Endothelial cell of umbilical vein (primary cell): ENCODE data around the gene KRT78. TPM values are rescaled to one million over a fixed set of nuclear protein-coding genes. Genes with fewer than 3 reads are reported as not detected.

Source experiments
- BruUV-seq: library from RNA; stranded (reverse); fragments of 400-500 nt; replicated peaks from 2 replicates; lab custom pipeline; 2021; lab: Mats Ljungman, UMichigan
- CTCF ChIA-PET: fragments of 300-600, 350-600 bp; sonication (Branson Sonifier 250); formaldehyde crosslinking; loops from one replicate; lab custom pipeline; 2021; ENCODE audit warnings: antibody characterized with exemption, inconsistent platforms; lab: Charles Lee
- POLR2A ChIA-PET: fragments of 300-600, 350-600 bp; sonication (Branson Sonifier 250); formaldehyde crosslinking; loops from one replicate; lab custom pipeline; 2021; ENCODE audit warnings: antibody characterized with exemption, inconsistent platforms; lab: Charles Lee
- DNase-seq: peaks from one replicate; pipeline ENCODE4 v3.0.0-alpha.2; 2011; ENCODE audit warnings: low read depth, low spot score
- FAIRE-seq: peaks from 2 replicates; lab custom pipeline; 2011; peaks lifted over from hg19 to GRCh38; lab: Jason Lieb, UNC
- H2AFZ ChIP-seq: 2 replicates; pipeline ENCODE4 v1.6.0; 2012; ENCODE audit warnings: low read depth, low read length, control low read depth, inconsistent platforms
- H3K27ac ChIP-seq: 2 replicates; pipeline ENCODE4 v1.5.1; 2011; ENCODE audit warnings: low read depth, mild to moderate bottlenecking, control low read depth, low read length, moderate library complexity; ENCODE audit not compliant: insufficient read depth
- H3K27me3 ChIP-seq, 2 experiments: 2 replicates each; pipeline versions ENCODE4 v1.6.0 to v1.6.1; 2011; ENCODE audit warnings: low read length in 2 of 2, mixed read lengths in 1 of 2; ENCODE audit not compliant: control insufficient read depth in 2 of 2, insufficient read depth in 2 of 2
- H3K36me3 ChIP-seq, 2 experiments: 2 replicates in 1 of 2; 3 replicates in 1 of 2; pipeline ENCODE4 v1.5.1; 2011; ENCODE audit warnings: low read length in 2 of 2, mild to moderate bottlenecking in 1 of 2, moderate library complexity in 1 of 2; ENCODE audit not compliant: control insufficient read depth in 2 of 2, insufficient read depth in 2 of 2; ENCODE audit errors: extremely low read depth in 1 of 2
- H3K4me1 ChIP-seq: 3 replicates; pipeline ENCODE4 v1.5.1; 2011; ENCODE audit warnings: mild to moderate bottlenecking, low read length; ENCODE audit not compliant: control insufficient read depth, insufficient read depth; ENCODE audit errors: extremely low read depth
- H3K4me2 ChIP-seq: 2 replicates; pipeline ENCODE4 v1.6.1; 2011; ENCODE audit warnings: low read length, control low read depth, mixed read lengths; ENCODE audit not compliant: insufficient read depth
- H3K4me3 ChIP-seq, 3 experiments: fragments of 200-600 bp in 1 of 3; sonication (generic), shearing (Covaris generic) in 1 of 3; replicated peaks in 1 of 3; 2 replicates each; pipeline ENCODE4 v1.5.1; 2011 to 2016; ENCODE audit warnings: control low read depth in 3 of 3, low read length in 3 of 3, mild to moderate bottlenecking in 2 of 3, inconsistent platforms in 1 of 3, low read depth in 1 of 3, moderate library complexity in 1 of 3; ENCODE audit not compliant: insufficient read depth in 1 of 3
- H3K79me2 ChIP-seq: 2 replicates; pipeline ENCODE4 v1.6.0; 2012; ENCODE audit warnings: low read length, inconsistent platforms; ENCODE audit not compliant: control insufficient read depth, insufficient read depth
- H3K9ac ChIP-seq: replicated peaks from 2 replicates; pipeline ENCODE3; 2011; ENCODE audit warnings: low read length, control low read depth; ENCODE audit not compliant: insufficient read depth; ENCODE audit errors: extremely low read depth
- H3K9me1 ChIP-seq: replicated peaks from 3 replicates; pipeline ENCODE4 v1.6.0; 2011; ENCODE audit warnings: mild to moderate bottlenecking, low read length; ENCODE audit not compliant: control insufficient read depth, insufficient read depth; ENCODE audit errors: extremely low read depth
- H3K9me3 ChIP-seq: replicated peaks from 2 replicates; pipeline ENCODE4 v1.5.1; 2012; ENCODE audit warnings: low read length, inconsistent platforms; ENCODE audit not compliant: control insufficient read depth, insufficient read depth
- H4K20me1 ChIP-seq: replicated peaks from 2 replicates; pipeline ENCODE3; 2011; ENCODE audit warnings: mild to moderate bottlenecking, low read length; ENCODE audit not compliant: control insufficient read depth, insufficient read depth; ENCODE audit errors: extremely low read depth
- EZH2 ChIP-seq: IDR thresholded peaks from 2 replicates; pipeline ENCODE4 v1.6.1; 2012; ENCODE audit warnings: borderline replicate concordance, low read depth, mild to moderate bottlenecking, moderate library complexity, low read length, inconsistent platforms; ENCODE audit not compliant: severe bottlenecking
- FOS ChIP-seq: IDR thresholded peaks from 2 replicates; pipeline ENCODE4 v1.6.1; 2011; ENCODE audit warnings: mild to moderate bottlenecking, low read length, moderate library complexity, borderline replicate concordance; ENCODE audit not compliant: insufficient read depth
- GATA2 ChIP-seq: IDR thresholded peaks from 2 replicates; pipeline ENCODE4 v1.7.0; 2011; ENCODE audit warnings: low read depth, mild to moderate bottlenecking, moderate library complexity, mixed read lengths, low read length; ENCODE audit not compliant: insufficient read length, insufficient read depth
- JUN ChIP-seq: IDR thresholded peaks from 2 replicates; pipeline ENCODE4 v1.6.1; 2011; ENCODE audit warnings: borderline replicate concordance, low read depth; ENCODE audit not compliant: insufficient read length, insufficient read depth
- MYC ChIP-seq: IDR thresholded peaks from one replicate; pipeline ENCODE4 v1.6.1; 2011; ENCODE audit warnings: mild to moderate bottlenecking, low read depth, low read length
- POLR2A ChIP-seq: IDR thresholded peaks from 2 replicates; pipeline ENCODE4 v1.6.1; 2012; ENCODE audit warnings: low read depth, mild to moderate bottlenecking, control low read depth, low read length
- POLR2AphosphoS5 ChIP-seq: IDR thresholded peaks from 2 replicates; pipeline ENCODE4 v1.6.1; 2012; ENCODE audit warnings: low read depth, mild to moderate bottlenecking, control low read depth, low read length, moderate library complexity; ENCODE audit not compliant: insufficient read depth
- dilution Hi-C: fragments of 300-500 bp; cut with MboI; formaldehyde crosslinking; loops from one replicate; pipeline ENCODE4 v1.15.0; 2019; ENCODE audit warnings: low sequenced_read_pairs; ENCODE audit not compliant: extremely low pct_ligation_motif_present
- intact Hi-C: fragments of 100-400 bp; cut with micrococcal nuclease; formaldehyde crosslinking; loops from one replicate; pipeline ENCODE4 v1.10.0; 2022
- polyA plus RNA-seq, 4 experiments: library from polyadenylated mRNA; depleted of rRNA in 3 of 4; stranded (reverse) in 3 of 4; unstranded in 1 of 4; fragments of >200 nt; gene quantifications; 2 replicates each; pipeline versions ENCODE4 v1.2.1 to v1.2.3, GENCODE V29; 2011 to 2012; ENCODE audit warnings: missing spikeins in 1 of 4
- total RNA-seq: library from RNA; stranded (reverse); gene quantifications from 2 replicates; pipeline ENCODE4 v1.2.3, GENCODE V29; 2021
- TF ChIP-seq, protein P1 (sequence below), 2 donors: IDR thresholded peaks; 1 replicate in 1 of 2; 2 replicates in 1 of 2; pipeline ENCODE4 v1.5.1; 2011; ENCODE audit warnings: low read length in 2 of 2, mild to moderate bottlenecking in 2 of 2, moderate library complexity in 2 of 2, control low read depth in 1 of 2, inconsistent platforms in 1 of 2, low read depth in 1 of 2; ENCODE audit not compliant: insufficient read depth in 1 of 2; ENCODE audit errors: extremely low read depth in 1 of 2
- TF ChIP-seq, protein P2 (sequence below): IDR thresholded peaks from 2 replicates; pipeline ENCODE4 v1.6.1; 2011; ENCODE audit not compliant: insufficient read depth, insufficient read length

Gene KRT78
- total and polyA plus RNA-seq, 2 donors (not counting 3 experiments of a cell fraction or from before 2014, with no cell fraction given): not detected

DNA sequence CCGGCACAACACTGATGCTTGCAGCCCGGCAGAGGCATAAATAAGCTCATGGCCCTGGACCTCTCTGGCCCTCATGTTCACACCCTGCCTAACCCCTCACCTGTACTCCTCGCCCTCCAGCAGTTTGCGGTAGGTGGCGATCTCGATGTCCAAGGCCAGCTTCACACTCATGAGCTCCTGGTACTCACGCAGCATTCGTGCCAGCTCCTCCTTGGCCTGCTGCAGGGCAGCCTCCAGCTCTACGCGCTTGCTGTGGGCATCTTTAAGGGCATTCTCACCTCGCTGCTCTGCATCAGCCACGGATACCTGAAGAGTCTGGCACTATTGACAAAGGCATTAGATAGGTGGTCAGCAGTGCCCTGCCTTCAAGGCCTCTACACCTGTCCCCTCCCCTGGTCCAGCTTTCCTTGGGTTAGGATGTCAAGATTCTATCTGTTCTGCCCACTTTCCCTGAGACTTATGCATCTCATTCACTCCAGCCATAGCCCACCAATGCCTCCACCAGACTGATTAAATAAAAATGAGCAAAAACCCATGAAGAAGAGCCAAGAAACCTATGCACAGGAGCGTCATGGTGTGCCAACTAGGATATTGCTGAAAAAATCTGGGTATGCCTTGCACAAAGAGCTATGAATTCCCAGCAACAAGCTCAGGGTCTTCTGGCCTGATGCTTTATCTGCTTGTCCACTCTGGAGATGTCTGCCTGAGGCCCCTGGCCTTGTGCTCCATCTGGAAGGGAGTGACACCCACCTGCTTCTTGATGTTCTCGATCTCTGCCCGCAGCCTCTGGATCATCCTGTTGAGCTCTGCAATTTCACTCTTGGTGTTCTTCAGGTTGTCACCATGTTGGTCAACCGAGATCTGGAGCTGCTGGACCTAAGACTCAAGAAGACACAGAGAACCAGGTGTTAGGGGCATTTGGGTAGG lies 41.0 kb downstream of the KRT78 start:
- Histone ChIP-seq H3K36me3 (no peaks in the 10 kb centered on the region), H3K27me3 (no peaks in the 10 kb centered on the region), H4K20me1 (no peaks in the 10 kb centered on the region), H3K9me1 (no peaks in the 10 kb centered on the region), H3K9ac (no peak overlapping the region), H3K27ac (no peak overlapping the region), H3K9me3 (no peaks in the 10 kb centered on the region), H3K4me1 (no peaks in the 10 kb centered on the region), H3K4me2 (no peak overlapping the region), H3K79me2 (no peaks in the 10 kb centered on the region), H3K4me3 (no peak overlapping the region), H2AFZ (no peak overlapping the region)
- TF ChIP-seq EZH2 (no peak), MYC (no peak), POLR2A (no peak), JUN (no peak), POLR2AphosphoS5 (no peak), FOS (no peak), GATA2 (no peak)
- TF ChIP-seq, protein P1, sequence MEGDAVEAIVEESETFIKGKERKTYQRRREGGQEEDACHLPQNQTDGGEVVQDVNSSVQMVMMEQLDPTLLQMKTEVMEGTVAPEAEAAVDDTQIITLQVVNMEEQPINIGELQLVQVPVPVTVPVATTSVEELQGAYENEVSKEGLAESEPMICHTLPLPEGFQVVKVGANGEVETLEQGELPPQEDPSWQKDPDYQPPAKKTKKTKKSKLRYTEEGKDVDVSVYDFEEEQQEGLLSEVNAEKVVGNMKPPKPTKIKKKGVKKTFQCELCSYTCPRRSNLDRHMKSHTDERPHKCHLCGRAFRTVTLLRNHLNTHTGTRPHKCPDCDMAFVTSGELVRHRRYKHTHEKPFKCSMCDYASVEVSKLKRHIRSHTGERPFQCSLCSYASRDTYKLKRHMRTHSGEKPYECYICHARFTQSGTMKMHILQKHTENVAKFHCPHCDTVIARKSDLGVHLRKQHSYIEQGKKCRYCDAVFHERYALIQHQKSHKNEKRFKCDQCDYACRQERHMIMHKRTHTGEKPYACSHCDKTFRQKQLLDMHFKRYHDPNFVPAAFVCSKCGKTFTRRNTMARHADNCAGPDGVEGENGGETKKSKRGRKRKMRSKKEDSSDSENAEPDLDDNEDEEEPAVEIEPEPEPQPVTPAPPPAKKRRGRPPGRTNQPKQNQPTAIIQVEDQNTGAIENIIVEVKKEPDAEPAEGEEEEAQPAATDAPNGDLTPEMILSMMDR (IDR thresholded peaks at IDR 0.05; ENCODE audit: extremely low read depth in 1 of 2, insufficient read depth in 1 of 2, low read depth in 1 of 2, low read length in 2 of 2): no peak
- TF ChIP-seq, protein P2, sequence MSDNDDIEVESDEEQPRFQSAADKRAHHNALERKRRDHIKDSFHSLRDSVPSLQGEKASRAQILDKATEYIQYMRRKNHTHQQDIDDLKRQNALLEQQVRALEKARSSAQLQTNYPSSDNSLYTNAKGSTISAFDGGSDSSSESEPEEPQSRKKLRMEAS: no peak
- BruUV-seq: no TSS peak
- intact Hi-C loops (no loop called here), dilution Hi-C loops (no loop called here)
- CTCF ChIA-PET: interaction anchor here (1.6 kb wide), 1 partner anchor 529 kb away, joined by 5 read pairs; no protein-coding TSS in a partner anchor
- POLR2A ChIA-PET: no interaction called here
- FAIRE-seq: no peak
- no peak for DNase-seq
